Osteoblast (primary cell): Measurements from ENCODE around the gene ABHD12. TPM values are rescaled to one million over a fixed set of nuclear protein-coding genes. Genes with fewer than 3 reads are reported as not detected.

Experiments used
- DNase-seq: peaks from one replicate; pipeline ENCODE4 v3.0.0; 2011; ENCODE audit warnings: low spot score, mixed read lengths; ENCODE audit not compliant: insufficient read length; ENCODE audit errors: missing footprints
- H2AFZ ChIP-seq: 2 replicates; pipeline ENCODE4 v1.6.0; 2011; ENCODE audit warnings: mild to moderate bottlenecking, low read length
- H3K27ac ChIP-seq: 2 replicates; pipeline ENCODE4 v1.5.1; 2011; ENCODE audit warnings: mild to moderate bottlenecking, low read depth, low read length, moderate library complexity
- H3K27me3 ChIP-seq: 2 replicates; pipeline ENCODE4 v1.6.0; 2012; ENCODE audit warnings: mild to moderate bottlenecking, control low read depth, inconsistent platforms, low read length, moderate library complexity; ENCODE audit not compliant: insufficient read depth
- H3K36me3 ChIP-seq: 2 replicates; pipeline ENCODE4 v1.5.1; 2011; ENCODE audit warnings: mild to moderate bottlenecking, low read length, control low read depth, moderate library complexity; ENCODE audit not compliant: insufficient read depth
- H3K4me1 ChIP-seq: 2 replicates; pipeline ENCODE4 v1.5.1; 2011; ENCODE audit warnings: mild to moderate bottlenecking, low read length, control low read depth, moderate library complexity; ENCODE audit not compliant: insufficient read depth
- H3K4me2 ChIP-seq: 2 replicates; pipeline ENCODE4 v1.6.0; 2011; ENCODE audit warnings: mild to moderate bottlenecking, low read length; ENCODE audit not compliant: insufficient read depth
- H3K4me3 ChIP-seq: fragments of 200-600 bp; sonication (generic); 3 replicates; pipeline ENCODE4 v1.5.1; 2012; ENCODE audit warnings: mild to moderate bottlenecking, low read length, inconsistent platforms; ENCODE audit not compliant: insufficient read depth
- H3K79me2 ChIP-seq: 2 replicates; pipeline ENCODE4 v1.6.0; 2012; ENCODE audit warnings: mild to moderate bottlenecking, low read length, control low read depth, inconsistent platforms; ENCODE audit not compliant: insufficient read depth
- H3K9me3 ChIP-seq: 2 replicates; pipeline ENCODE4 v1.5.1; 2011; ENCODE audit warnings: low read depth, low read length, control low read depth
- H4K20me1 ChIP-seq: 2 replicates; pipeline ENCODE4 v1.6.0; 2012; ENCODE audit warnings: mild to moderate bottlenecking, low read length, control low read depth; ENCODE audit not compliant: insufficient read depth
- CTCF ChIP-seq: IDR thresholded peaks from 2 replicates; pipeline ENCODE4 v1.5.1; 2011; ENCODE audit warnings: mild to moderate bottlenecking, low read depth, low read length, moderate library complexity; ENCODE audit errors: extremely low read depth
- total RNA-seq: library from RNA; depleted of rRNA; stranded (reverse); fragments of >200 nt; gene quantifications from 2 replicates; pipeline ENCODE4 v1.2.3, GENCODE V29; 2012

The ABHD12 gene
- total RNA-seq, 1 donor, result 29.7 TPM

DNA sequence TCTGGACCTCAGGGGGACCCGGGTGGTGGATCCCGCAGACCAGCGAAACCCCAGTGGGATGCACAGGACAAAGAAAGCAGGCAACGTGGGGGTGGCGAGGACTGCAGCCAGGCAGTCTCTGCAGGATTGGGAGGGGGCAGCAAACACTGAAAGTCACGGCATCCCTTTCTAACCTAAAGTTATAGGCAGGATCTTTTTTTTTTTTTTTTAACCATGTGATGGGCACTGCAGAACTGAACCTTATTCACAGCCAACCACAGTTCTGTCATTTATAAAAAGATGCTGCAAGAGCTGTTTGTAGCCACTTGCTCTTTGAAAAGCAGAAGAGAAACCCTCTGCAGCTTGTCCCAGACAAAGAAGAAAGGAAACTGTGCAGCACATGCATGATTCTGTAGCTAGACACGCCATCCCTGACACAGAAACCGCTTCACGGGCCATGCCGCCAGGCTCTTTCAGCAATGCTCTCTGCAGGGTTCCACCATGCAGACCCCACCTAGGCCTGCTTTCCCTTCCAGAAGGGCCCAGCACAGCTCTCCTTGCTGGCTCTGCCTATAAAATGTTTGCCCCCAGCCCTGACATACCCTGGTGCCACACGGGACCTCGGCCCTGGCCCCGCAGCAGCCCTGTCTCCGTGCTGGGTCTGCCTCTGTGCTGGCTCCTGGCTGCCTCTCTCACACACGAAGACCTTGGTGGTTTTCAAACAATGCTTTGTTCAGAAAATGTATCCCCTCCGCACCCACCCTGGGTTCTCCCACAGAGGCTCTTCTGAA lies 72.0 kb downstream of the ABHD12 start:
- Histone ChIP-seq H2AFZ (no peak overlapping the region), H3K4me2 (no peak overlapping the region), H3K79me2 (peaks cover 14% of the 10 kb centered on the region), H3K27ac (no peak overlapping the region), H3K36me3 (peaks cover 11% of the 10 kb centered on the region), H3K9me3 (no peaks in the 10 kb centered on the region), H3K4me3 (no peak overlapping the region), H4K20me1 (peaks cover 5% of the 10 kb centered on the region), H3K4me1 (peaks cover 14% of the 10 kb centered on the region), H3K27me3 (no peaks in the 10 kb centered on the region)
- no peak for TF ChIP-seq CTCF
- DNase-seq, result peak; percentile 26

- peaks cover 5% of the 10 kb centered on the region for H4K20me1 ChIP-seq
- H3K27ac ChIP-seq, result no peak overlapping the region
- TF ChIP-seq CTCF, result no peak
- peaks cover 3% of the 10 kb centered on the region for H3K36me3 ChIP-seq
- peaks cover 9% of the 10 kb centered on the region for H3K79me2 ChIP-seq
- H3K9me3 ChIP-seq, result no peaks in the 10 kb centered on the region
- no peak overlapping the region for H3K4me2 ChIP-seq
- DNase-seq, result no peak
- no peak overlapping the region for H2AFZ ChIP-seq
- no peak overlapping the region for H3K4me3 ChIP-seq
- H3K27me3 ChIP-seq, result no peaks in the 10 kb centered on the region
- peaks cover 14% of the 10 kb centered on the region for H3K4me1 ChIP-seq
These were observed 73.1 kb downstream of the ABHD12 start for GRCh38 chr20:25317351-25318075.

GRCh38 chr20:25316506-25317190 lies 74.0 kb downstream of the ABHD12 start:
- DNase-seq, result no peak
- Histone ChIP-seq H3K79me2 (peaks cover 9% of the 10 kb centered on the region), H3K27me3 (no peaks in the 10 kb centered on the region), H3K4me1 (peaks cover 14% of the 10 kb centered on the region), H3K36me3 (peaks cover 3% of the 10 kb centered on the region), H3K4me2 (no peak overlapping the region), H4K20me1 (peaks cover 5% of the 10 kb centered on the region), H2AFZ (no peak overlapping the region), H3K27ac (no peak overlapping the region), H3K4me3 (no peak overlapping the region), H3K9me3 (no peaks in the 10 kb centered on the region)
- TF ChIP-seq CTCF, result no peak
